HG03460 (cell line): ENCODE data around the gene MAP1LC3A.

Experiments
- ATAC-seq: cut with Tn5 transposase; IDR thresholded peaks from one replicate; pipeline ENCODE4 v1.9.1; 2021; ENCODE audit not compliant: unreplicated experiment

The MAP1LC3A gene

DNA sequence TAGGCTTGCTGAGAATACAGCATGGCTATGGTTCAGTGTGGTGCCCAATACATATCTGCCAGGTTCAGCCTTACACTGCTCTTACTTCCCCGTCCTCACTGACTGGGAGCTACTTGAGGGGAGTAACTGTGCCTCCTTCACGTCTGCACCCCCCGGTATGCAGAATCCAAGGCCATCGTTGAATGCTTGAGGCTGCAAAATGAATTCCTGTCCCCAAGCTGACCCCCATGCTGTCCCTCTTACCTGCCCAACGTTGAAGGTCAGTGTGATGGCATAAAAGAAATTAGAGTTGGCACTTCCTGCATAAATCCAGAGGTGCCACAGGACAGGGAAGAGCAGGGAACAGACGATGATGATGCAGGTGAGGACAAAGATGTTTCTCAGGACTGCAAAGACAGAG lies 16.3 kb downstream of the MAP1LC3A start:
- ATAC-seq, result no peak

DNA sequence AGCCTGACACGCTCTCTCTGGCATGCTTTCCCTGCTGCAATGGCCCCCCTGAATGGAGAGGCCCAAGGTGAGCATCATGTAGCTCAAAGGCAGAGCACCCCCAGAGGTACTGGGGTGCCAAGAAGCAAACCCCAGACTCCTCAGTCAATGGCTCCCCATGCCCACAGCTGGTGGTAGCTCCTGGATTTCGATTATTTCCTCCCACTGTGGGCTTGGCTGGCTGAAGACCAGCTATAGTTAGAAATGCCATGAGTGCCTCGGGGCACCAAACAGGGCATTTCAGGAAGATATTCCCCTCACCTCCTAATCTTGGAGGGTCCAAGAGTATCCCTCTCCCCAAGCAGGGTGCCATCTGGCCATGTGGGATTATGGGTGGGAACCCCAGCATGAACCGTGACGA lies 16.8 kb downstream of the MAP1LC3A start:
- ATAC-seq, result no peak

DNA sequence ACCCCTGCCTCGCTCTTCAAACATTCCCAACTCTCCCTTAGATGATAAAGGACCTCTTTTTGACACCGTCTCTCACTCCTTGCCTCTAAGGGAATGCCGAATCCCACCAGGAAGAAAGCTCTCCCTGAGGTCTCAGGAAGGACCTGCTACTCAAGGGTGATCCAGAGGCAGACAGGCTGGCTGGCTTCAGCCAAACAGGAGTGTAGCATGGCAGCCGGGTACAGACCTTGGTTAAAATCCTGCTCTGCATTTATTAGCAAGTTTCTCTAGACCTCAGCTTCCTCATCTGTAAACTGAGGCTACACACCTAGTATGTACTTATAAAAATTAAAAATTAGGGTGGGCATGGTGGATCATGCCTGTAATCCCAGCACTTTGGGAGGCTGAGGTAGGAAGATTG lies 17.2 kb downstream of the MAP1LC3A start:
- no peak for ATAC-seq

DNA sequence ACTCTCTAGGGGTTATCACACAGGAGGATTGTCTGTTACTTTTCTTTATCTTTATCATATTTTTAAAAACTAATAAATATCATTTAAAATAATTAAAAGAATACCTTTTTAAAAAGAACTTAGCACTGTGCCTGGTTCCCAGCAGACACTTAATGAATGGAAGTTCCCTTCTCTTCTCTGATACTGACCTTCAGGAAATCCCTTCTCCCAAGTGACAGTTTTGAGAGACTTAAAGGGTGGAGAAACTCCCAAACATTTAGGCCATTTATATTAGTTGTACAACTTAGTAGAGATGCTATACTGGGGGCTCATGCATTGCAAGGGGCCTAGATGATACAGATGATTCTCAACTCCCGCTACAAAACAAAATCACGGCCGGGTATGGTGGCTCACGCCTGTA lies 18.5 kb downstream of the MAP1LC3A start:
- no peak for ATAC-seq

DNA sequence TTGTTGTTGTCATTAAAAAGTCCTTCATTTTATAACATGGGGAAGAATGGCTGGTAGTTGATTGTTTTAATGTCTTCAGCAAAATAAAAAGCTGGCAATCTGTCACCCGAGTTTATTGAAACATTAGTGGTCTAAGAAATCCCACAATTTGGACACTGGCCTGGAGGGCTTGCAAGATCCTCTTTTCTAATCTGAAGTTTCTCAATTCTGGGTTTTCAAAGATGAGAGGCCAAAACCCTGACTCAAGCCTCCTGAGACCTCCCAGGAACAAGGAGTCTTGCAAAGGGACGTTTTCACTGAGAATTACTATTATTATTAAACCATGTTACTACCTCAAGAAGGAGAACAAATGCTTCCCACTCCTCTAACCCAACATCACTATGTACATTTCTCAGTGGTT lies 19.5 kb downstream of the MAP1LC3A start:
- ATAC-seq, result no peak

DNA sequence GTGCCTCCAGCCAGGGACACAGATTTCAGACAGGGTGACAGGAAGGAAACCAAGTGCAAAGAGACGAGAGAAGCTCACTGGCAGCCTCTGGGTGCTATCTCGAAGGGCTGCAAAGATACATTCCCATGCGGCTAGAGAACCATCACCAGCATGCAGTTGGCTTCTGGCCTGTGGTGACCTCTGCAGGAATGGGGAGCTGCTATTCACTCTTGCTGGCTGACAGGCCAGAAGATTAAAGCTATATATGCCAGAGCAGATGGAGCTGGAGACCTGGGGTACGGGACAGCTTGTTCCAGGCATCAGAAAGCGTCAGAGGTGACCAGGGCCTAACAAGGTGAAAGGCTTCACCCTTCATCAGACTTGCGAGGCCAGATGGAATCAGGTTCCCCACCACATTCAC lies 20.0 kb downstream of the MAP1LC3A start:
- ATAC-seq, result no peak

DNA sequence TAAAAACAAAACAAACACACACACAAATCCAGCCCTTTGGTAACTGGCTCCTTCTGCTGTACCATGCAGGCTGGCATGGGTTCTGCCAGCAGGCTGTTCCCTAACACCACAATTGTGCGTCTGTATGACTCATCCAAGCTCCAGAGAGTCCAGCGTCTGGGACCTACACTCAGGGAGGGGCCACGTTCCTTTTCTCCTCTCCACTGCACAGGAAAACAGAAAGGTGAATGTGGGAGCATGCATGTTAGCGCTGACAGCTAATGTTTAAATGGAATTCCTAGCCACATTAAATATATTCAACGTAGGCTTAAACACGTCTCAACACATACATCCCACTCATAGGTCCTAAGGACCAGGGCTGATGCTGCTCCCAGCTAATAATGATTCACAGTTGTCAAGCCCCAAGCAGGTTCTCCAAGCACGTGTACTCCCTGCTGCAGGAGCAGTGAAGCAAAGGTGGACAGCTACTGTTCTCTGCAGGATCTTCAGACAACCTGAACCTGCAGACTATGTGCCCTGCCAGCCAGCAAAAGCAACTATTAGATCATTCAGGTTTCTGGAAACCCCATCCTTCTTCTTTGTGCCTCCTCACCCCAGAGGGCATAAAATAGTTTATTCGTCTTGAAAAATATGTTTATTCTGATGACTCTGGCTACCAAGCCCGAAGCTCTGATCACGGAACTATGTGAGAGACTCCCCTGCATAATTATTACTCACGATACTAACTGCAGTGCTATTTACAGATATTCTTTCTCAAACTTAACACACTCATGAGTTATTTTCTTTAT lies 20.9 kb downstream of the MAP1LC3A start:
- no peak for ATAC-seq

DNA sequence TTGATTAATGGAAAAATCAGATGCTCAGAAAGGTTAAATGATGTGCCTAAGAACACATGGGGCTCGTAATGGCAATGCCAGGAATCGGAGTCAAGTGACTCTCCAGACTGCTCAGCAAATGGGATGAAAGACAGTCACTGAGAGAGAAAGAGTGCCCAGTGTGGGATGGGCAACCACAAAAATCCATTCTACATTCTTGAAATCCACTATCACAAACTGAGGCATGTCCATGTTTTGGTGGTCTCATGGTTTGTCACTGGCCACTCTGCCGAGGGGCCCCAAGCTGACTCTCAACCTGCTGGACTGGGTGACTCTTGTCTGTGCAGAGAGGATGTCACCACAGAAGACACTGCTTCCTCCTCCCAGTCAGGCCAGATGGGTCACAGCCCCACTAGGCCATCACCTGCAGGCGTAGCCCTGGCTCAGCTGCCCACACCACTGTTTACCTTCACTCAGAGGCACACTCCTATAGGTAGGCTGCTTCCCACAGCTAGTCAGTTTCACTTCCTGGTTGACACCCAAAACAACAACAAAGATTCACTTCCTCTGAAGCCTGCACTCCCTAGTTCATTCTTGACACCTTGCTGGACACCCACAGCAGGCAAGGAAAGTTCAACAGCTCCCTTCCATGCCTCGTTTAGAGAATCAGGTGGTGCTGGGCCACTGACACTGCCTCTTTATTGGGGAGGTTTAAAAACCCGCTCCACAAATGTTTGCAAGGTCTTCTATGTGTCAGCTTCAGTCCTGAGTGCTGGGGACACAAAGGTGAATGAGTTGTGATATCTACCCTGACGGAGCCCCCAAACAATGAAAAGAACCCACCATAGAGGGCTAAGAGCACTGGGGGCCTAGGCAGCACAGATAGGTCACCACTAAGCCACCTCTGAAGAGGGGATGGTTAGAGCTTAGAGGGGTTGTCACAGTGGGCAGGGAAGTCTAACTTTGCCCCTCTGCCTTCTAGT lies 21.7 kb downstream of the MAP1LC3A start:
- ATAC-seq, result peak; percentile 60

DNA sequence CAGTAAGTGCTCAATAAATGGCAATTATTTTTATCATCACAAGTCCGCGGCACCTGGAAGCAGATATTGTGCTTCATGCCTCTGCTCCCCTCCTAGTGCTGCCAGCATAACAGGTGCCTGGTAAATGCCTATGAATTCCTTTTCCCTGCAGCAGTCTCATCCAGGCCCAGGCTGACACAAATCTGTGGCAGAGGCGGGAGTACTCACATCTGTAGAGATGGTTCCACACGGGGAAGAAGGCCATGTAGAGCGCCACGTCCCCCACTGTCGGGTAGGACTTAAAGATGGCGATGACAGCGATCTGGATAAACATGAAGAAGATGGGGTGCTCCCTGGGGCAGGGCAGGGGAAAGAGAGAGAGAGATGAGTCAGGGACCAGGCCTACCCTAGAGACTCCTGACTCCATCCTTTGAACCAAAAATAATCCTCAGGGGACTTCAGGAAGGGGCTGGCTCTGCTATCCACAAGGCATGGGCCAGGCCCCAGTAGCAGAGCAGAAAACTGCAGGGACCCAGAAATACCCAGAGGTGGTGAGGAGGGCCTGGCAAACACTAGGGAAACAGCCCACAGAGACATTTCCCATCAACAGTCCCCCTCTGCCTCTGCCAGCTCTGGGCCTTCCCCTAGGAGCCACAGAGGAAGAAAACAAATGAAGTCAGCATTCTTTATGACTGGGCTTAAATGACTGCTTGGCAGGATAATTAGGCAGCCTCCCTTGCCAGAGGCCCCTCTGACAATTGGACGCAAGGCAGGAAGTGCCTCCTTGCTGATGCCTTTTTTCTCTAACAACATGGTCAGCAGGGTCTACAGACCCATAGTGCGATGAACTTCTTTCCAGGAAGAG lies 23.0 kb downstream of the MAP1LC3A start:
- ATAC-seq, result no peak

DNA sequence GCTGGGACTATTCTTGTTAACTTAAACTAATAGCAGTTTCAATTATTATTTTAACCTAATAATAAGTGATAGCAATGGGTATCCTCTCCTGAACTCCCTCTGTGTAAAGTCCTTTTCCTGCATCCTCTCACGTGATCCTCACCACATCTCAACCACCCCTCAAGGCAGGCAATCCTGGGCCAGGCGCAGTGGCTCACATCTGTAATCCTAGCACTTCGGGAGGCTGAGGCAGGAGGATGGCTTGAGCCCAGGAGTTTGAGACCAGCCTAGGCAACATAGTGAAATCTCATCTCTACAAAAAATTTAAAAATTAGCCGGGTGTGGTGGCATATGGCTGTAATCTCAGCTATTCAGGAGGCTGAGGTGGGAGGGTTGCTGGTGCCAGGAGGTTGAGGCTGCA lies 23.7 kb downstream of the MAP1LC3A start:
- no peak for ATAC-seq

DNA sequence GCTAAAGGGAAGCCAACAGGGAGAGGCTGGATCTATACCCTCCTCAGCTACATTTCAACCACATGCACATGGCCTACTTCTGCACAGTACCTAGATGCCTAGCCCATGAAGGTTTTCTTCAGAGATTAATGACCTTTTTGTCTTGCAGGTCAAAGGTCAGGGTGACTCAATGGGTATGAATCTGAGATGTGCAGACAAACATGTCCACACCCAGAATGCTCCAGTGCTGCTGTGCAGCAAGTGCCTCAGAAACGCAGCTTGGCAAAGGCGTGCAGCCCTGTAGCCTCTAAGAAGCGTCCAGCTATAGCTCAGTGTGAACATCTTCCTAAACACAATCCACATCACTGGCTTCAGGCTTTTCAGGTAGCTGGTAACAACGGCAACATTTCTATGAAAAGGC lies 24.4 kb downstream of the MAP1LC3A start:
- no peak for ATAC-seq

DNA sequence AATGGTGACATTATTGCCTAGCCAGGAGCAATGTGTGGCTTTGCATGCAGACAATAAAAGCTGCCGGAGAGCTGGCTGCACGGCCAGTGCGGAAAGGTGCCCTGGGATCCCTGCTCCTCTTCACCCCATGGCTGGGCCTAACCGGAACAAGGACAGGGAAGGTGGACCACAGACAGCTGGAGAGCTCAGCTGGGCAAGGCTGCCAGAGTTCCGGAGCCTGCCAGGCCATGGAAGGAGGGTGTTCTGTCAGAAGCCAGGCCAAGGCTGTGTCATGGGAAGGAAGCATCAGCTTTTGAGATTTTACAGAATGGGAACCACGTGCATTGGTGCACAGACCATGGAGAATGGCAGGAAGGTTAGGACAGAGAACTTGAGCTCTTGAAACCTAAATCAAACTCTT lies 25.0 kb downstream of the MAP1LC3A start:
- ATAC-seq, result no peak

DNA sequence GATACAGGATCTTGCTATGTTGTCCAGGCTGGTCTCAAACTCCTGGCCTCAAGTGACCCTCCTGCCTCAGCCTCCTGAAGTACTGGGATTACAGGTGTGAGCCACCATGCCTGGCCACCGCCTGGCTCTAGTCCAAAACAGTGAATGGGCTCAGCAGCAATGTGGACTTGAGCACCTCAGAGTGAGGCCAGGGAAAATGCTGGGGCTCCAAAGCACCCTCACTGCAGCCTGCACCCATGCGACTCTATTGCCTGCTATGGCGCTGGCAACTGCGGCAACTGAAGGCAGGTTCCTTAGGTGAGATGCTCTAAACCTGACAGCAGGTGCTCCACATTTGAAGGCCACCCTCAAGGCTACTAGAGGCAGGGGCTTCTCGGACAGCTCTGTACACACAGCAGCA lies 26.5 kb downstream of the MAP1LC3A start:
- no peak for ATAC-seq

DNA sequence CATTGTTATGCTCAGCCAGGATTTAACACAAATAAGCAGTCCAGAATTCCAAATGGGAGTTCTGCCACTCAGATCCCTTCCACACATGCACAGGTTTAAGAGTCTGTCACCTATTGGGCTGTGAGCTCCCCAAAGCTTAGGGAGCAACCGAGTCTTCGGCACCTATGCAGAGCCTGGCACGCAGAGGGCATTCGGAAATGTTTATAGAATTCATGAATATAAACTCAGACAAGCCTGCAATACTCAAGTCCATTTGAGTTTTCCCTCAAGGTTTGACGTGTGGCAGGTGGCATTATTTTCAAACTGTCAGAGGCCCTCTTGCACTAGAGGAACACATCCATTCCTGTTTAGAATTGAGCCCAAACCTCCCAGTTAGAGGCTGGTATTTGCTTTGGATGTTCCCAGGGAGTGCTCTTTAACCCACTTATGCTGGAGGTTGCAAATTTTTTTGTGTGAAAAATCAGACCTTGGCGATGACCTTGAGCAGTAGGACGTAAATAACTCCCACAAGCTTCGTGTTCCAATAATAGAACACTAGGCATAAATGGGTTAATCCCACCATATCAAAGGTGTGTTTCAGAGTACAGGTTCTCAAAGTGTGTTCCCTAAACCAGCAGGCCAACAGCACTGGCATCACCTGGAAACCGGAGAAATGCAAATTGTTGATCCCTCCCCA lies 28.1 kb downstream of the MAP1LC3A start:
- ATAC-seq, result no peak

DNA sequence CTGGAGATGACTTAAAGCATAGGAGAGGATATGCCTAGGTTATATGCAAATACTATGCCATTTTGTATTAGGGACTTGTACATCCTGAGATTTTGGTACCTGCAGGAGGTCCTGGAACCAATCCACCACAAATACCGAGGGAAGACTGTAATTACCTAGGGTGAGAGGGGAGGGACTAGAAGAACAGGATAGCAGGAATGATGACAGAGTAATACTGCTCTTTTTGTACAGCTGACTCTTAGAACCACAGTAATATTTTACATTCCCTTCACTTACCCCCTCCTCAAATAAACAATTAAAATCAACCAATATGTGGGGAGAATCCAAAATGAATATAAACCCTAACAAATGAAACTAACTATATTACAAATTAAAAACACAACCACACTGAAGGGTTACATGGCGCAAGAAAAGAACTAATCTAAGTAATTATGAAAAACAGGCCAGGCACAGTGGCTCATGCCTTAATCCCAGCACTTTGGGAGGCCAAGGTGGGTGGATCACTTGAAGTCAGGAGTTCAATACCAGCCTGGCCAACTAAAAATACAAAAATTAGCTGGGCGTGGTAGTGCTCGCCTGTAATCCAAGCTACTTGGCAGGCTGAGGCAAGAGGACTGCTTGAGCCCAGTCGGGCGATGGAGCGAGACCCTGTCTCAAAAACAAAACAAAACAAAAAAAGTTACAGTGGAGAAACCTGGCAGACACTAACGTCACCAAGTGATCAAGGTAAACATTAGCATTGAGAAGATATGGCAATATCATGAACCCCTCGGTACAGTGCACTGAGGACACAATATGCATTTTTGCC lies 37.1 kb downstream of the MAP1LC3A start:
- no peak for ATAC-seq

DNA sequence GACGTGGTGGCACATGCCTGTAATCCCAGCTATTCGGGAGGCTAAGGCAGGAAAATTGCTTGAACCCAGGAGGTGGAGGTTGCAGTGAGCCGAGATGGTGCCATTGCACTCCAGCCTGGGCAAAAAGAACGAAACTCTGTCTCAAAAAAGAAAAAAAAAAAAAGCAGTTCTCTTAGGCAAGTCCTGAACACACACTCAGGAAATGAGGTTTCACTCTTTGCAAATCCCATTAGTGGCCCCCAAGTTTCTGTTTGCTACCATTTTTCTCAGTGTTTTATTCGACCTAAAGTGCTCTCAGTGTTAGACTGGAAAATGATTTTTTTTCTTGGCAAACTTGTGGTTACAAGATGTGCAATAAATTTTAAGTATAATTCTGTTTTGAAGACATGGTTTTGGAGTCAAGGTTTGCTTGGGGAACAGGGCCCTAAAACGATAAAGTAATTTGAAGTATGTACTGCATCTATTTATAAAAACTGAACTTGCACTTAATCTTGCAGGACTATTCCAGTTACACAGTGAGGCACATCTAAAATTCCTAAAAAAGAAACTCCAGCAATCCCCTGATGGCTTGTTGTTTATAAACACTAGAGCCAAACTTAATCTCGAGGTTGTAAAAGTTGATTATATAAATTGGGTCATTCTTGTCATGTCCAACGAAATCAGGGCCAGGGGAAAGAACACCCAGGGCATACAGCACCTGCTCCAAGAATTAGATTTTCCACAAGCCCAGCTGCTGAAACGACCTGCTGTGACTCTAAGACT lies 42.6 kb downstream of the MAP1LC3A start:
- ATAC-seq, result no peak

DNA sequence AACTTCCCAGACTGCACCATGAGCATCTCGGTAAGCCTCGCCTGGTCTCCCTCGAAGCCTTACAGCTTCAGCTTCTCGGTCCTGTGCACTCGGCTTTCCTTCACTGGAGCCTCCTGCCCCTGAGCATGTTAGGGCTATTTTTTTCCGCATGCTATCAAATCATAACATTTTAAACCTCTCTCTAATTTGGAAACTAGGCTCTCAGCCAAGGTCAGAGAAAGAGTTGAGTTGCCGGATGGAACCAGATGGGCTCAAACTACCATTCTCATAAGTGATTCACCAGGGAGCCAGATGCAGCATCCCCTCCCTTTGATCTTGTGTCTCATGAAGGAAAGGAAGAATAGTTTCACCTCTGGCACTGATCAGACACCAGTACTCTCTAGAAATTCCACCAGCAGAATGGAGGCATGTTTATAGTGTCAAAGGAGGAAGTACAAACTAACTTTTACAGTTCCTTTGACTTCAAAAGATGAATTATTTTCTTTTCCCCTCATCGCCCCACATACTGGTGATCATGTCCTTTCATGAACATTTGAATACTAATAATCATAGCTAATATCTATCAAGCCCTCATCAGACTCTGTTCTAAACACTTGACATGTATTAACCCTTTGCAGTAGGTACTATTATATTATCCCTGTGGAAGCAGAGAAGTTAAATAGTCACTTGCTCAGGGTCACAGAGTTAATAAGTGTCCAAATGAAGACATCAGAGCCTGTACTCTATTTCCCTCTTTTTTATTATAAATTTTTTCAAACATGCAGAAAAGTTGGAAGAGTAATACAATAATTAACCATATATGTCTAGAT lies 46.7 kb downstream of the MAP1LC3A start:
- ATAC-seq, result no peak

DNA sequence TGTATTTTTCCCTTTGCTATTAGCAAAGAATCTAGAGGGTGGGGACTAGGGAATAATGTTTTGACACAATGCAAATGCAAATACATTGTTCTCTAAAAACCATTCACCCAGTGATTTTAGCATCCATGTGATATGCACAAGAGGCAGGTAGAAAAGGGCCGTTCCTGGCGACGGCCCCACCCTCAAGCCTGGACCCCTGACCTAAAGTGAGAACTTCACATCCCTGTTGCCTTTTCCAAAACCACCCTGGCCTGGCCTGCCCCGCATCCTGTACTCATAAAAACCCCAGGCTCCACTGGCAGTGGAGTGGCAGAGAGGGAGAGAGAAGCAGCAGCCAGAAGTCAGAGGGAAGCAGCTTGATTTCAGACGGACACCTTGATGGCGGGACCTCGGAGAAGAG lies 48.5 kb downstream of the MAP1LC3A start:
- ATAC-seq, result no peak
